ENCODE data around the gene CAMSAP1. TPM values are rescaled to one million over a fixed set of nuclear protein-coding genes. Genes with fewer than 3 reads are reported as not detected.

Gene CAMSAP1
- total and polyA plus RNA-seq, 2 donors (not counting 1 experiment from before 2014, with no cell fraction given): 6.6 to 31.0 TPM

GRCh38 chr9:135887021-135887507, 20.3 kb downstream of the CAMSAP1 start:
- Histone ChIP-seq H3K36me3 (replicated peaks in 1 of 2; ENCODE audit: control extremely low read depth in 1 of 2, control insufficient read depth in 1 of 2, extremely low read depth in 1 of 2, insufficient read depth in 2 of 2, low read length in 1 of 2) (no peaks in the 10 kb centered on the region), H3K9ac (ENCODE audit: low read length) (peak overlapping the region; percentile 61), H4K20me1 (ENCODE audit: control insufficient read depth, insufficient read depth, low read length, poor library complexity, severe bottlenecking) (peaks cover 86% of the 10 kb centered on the region), H3K4me2 (replicated peaks; ENCODE audit: low read depth, low read length, poor library complexity, severe bottlenecking) (peak overlapping the region; percentile 83), H3K27me3 (replicated peaks in 1 of 4; ENCODE audit: control extremely low read depth in 1 of 4, control insufficient read depth in 3 of 4, insufficient read depth in 4 of 4, low read length in 3 of 4) (no peaks in the 10 kb centered on the region), H2AFZ (ENCODE audit: insufficient read depth, low read depth, low read length, poor library complexity, severe bottlenecking) (peak overlapping the region; percentile 76), H3K4me1 (ENCODE audit: control insufficient read depth in 2 of 2, insufficient read depth in 2 of 2, low read length in 2 of 2) (peaks cover 18 to 28% of the 10 kb centered on the region in 2 donors), H3K27ac (ENCODE audit: low read length in 2 of 2) (peak overlapping the region in 1 of 2 donors; percentile 66), H3K79me2 (ENCODE audit: control insufficient read depth, insufficient read depth, low read length) (peaks cover 99% of the 10 kb centered on the region), H3K9me3 (ENCODE audit: control extremely low read depth in 1 of 3, control insufficient read depth in 2 of 3, insufficient read depth in 1 of 3, low read length in 2 of 3) (no peaks in the 10 kb centered on the region), H3K4me3 (ENCODE audit: control extremely low read depth in 1 of 5, extremely low read depth in 1 of 5, insufficient read depth in 1 of 5, low read depth in 2 of 5, low read length in 4 of 5) (peak overlapping the region in 3 of 5 experiments; percentile 38 to 59 (median 41))
- intact Hi-C loops (cut with micrococcal nuclease): no loop called here
- no peak for DNase-seq
- H3K27ac Mint-ChIP-seq: peak overlapping the region; percentile 83
- no peaks in the 10 kb centered on the region for H3K27me3 Mint-ChIP-seq
- H3K9me3 Mint-ChIP-seq (ENCODE audit: insufficient read depth): no peaks in the 10 kb centered on the region
- H3K4me3 Mint-ChIP-seq: peak overlapping the region; percentile 75
- peaks cover 48% of the 10 kb centered on the region for H3K4me1 Mint-ChIP-seq
- WGBS (ENCODE audit: insufficient coverage): 47% methylated on average over 17 of the region's 18 CpGs
- ChIA-PET CTCF (no interaction called here), POLR2A (no interaction called here)
- no peak for TF ChIP-seq EZH2 (IDR thresholded peaks at IDR 0.05; ENCODE audit: borderline replicate concordance, insufficient read depth, low read depth, low read length, poor library complexity, severe bottlenecking)
- no peak for TF ChIP-seq CTCF (IDR thresholded peaks at IDR 0.05)
- no peak for ATAC-seq (ENCODE audit: low read depth)

- H3K4me2 ChIP-seq (replicated peaks; ENCODE audit: low read depth, low read length, poor library complexity, severe bottlenecking): no peak overlapping the region
Observed at GRCh38 chr9:135886147-135886981, 21.0 kb downstream of the CAMSAP1 start.

More at GRCh38 chr9:135886147-135886981, 21.0 kb downstream of the CAMSAP1 start:
- TF ChIP-seq CTCF (IDR thresholded peaks at IDR 0.05) (no peak), EZH2 (IDR thresholded peaks at IDR 0.05; ENCODE audit: borderline replicate concordance, insufficient read depth, low read depth, low read length, poor library complexity, severe bottlenecking) (no peak)
- intact Hi-C loops (cut with micrococcal nuclease): no loop called here
- peak overlapping the region; percentile 83 for H3K27ac Mint-ChIP-seq
- 96% methylated on average over 17 of the region's 21 CpGs for whole genome bisulfite sequencing (ENCODE audit: insufficient coverage)
- POLR2A ChIA-PET: no interaction called here
- Histone ChIP-seq H3K4me1 (ENCODE audit: control insufficient read depth in 2 of 2, insufficient read depth in 2 of 2, low read length in 2 of 2) (peaks cover 18 to 28% of the 10 kb centered on the region in 2 donors), H3K4me3 (ENCODE audit: control extremely low read depth in 1 of 5, extremely low read depth in 1 of 5, insufficient read depth in 1 of 5, low read depth in 2 of 5, low read length in 4 of 5) (no peak overlapping the region), H4K20me1 (ENCODE audit: control insufficient read depth, insufficient read depth, low read length, poor library complexity, severe bottlenecking) (peaks cover 83% of the 10 kb centered on the region), H3K27ac (ENCODE audit: low read length in 2 of 2) (no peak overlapping the region), H3K9me3 (ENCODE audit: control extremely low read depth in 1 of 3, control insufficient read depth in 2 of 3, insufficient read depth in 1 of 3, low read length in 2 of 3) (no peaks in the 10 kb centered on the region), H3K9ac (ENCODE audit: low read length) (no peak overlapping the region), H3K27me3 (replicated peaks in 1 of 4; ENCODE audit: control extremely low read depth in 1 of 4, control insufficient read depth in 3 of 4, insufficient read depth in 4 of 4, low read length in 3 of 4) (no peaks in the 10 kb centered on the region), H3K79me2 (ENCODE audit: control insufficient read depth, insufficient read depth, low read length) (peaks cover 99% of the 10 kb centered on the region), H2AFZ (ENCODE audit: insufficient read depth, low read depth, low read length, poor library complexity, severe bottlenecking) (no peak overlapping the region), H3K36me3 (replicated peaks in 1 of 2; ENCODE audit: control extremely low read depth in 1 of 2, control insufficient read depth in 1 of 2, extremely low read depth in 1 of 2, insufficient read depth in 2 of 2, low read length in 1 of 2) (no peaks in the 10 kb centered on the region)
- ATAC-seq (ENCODE audit: low read depth): no peak
- H3K4me1 Mint-ChIP-seq: peaks cover 43% of the 10 kb centered on the region
- H3K27me3 Mint-ChIP-seq: no peaks in the 10 kb centered on the region
- no peak for DNase-seq
- no peaks in the 10 kb centered on the region for H3K9me3 Mint-ChIP-seq (ENCODE audit: insufficient read depth)
- peak overlapping the region; percentile 75 for H3K4me3 Mint-ChIP-seq
- CTCF ChIA-PET: no interaction called here
